ENCODE data around the gene AEBP1.

The AEBP1 gene

DNA sequence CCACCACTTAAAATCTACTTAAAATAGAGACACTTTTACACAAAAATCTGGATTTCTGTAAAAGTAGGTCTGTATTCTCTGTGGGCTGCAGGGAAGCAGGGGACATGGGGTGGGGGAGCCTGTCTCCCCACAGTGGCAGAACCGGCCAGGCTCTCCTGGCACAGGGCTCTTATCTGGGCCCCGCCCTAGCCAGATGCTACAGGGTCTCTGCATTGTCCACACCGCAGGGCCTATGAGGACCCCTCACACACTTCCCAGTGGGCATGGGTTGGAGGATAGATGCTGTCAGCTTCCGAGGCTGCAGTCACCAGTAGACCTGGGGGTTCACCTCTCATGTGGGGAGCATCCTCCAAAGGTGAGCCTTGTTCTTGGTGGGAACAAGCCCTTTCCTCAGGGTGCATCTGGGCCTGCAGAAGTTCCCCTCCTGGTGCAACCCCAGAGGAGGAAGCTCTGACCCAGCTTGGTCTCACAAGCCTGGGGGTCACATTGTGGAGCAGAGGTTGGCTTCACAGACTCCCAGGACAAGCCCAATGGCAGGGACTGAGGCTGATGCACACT is 52.4 kb downstream of the AEBP1 start:
- no peak overlapping the region for H3K27ac ChIP-seq (ENCODE audit: low read depth, low read length)
- H3K4me3 ChIP-seq (ENCODE audit: low read length), result no peak overlapping the region
- no peak overlapping the region for H3K9ac ChIP-seq (ENCODE audit: low read depth, low read length)
- no peaks in the 10 kb centered on the region for H3K27me3 ChIP-seq (ENCODE audit: insufficient read depth, low read length)
- no peaks in the 10 kb centered on the region for H3K4me1 ChIP-seq (ENCODE audit: insufficient read depth, low read length)
- H3K9me3 ChIP-seq (ENCODE audit: insufficient read depth, low read depth, low read length), result no peaks in the 10 kb centered on the region
- 93% methylated on average over 4 of the region's 4 CpGs for WGBS
- no peaks in the 10 kb centered on the region for H3K36me3 ChIP-seq (ENCODE audit: insufficient read depth, low read length)

DNA sequence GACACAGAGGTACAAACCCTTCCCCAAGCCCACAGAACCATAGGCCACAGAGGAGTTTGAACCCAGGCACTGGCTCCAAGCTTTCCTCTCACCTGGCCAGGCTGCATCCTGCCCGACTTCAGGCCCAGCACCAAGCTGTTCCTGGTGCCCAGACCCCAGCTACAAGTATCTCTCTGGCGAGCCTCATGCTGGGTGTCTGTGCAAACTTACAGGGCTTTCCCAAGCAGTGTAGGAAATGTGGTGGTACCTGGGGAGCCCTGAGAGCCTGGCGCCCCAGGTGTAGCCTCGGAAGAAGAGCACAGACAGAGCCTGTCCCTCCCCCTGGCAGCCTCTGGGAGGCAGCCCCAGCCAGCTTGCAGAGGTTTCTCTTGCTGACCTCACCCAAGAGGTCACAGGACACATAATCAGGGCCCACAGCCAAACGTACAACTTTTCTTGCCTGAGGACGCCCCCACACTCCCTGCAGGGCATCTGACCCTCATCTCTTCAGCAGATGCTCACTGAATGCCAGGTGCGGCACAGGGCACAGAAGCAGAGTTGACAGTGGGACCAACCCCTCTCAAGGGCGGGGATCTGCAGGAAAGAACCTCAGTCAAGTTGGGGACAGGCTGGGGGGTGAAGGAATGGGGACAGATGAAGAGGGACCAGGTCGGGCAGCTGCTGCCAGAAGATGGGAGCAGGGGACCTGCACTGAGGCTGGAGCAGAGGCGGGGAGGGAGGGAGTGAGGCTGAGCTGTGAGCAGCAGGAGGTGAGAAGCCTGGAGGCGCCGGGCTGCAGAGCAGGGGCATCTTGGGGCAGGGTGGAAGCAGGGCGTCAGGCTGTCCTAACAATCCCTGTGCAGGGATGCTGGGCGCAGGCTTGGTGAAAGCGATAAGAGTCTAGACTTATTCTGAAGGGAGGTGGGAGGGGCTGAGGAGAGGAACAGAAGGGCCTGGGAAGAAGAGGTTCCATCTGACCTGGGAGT is 53.3 kb downstream of the AEBP1 start:
- H3K9ac ChIP-seq (ENCODE audit: low read depth, low read length), result no peak overlapping the region
- no peaks in the 10 kb centered on the region for H3K4me1 ChIP-seq (ENCODE audit: insufficient read depth, low read length)
- H3K4me3 ChIP-seq (ENCODE audit: low read length), result no peak overlapping the region
- WGBS, result 80% methylated on average over 15 of the region's 15 CpGs
- H3K27me3 ChIP-seq (ENCODE audit: insufficient read depth, low read length), result no peaks in the 10 kb centered on the region
- H3K9me3 ChIP-seq (ENCODE audit: insufficient read depth, low read depth, low read length), result no peaks in the 10 kb centered on the region
- no peaks in the 10 kb centered on the region for H3K36me3 ChIP-seq (ENCODE audit: insufficient read depth, low read length)
- H3K27ac ChIP-seq (ENCODE audit: low read depth, low read length), result no peak overlapping the region

DNA sequence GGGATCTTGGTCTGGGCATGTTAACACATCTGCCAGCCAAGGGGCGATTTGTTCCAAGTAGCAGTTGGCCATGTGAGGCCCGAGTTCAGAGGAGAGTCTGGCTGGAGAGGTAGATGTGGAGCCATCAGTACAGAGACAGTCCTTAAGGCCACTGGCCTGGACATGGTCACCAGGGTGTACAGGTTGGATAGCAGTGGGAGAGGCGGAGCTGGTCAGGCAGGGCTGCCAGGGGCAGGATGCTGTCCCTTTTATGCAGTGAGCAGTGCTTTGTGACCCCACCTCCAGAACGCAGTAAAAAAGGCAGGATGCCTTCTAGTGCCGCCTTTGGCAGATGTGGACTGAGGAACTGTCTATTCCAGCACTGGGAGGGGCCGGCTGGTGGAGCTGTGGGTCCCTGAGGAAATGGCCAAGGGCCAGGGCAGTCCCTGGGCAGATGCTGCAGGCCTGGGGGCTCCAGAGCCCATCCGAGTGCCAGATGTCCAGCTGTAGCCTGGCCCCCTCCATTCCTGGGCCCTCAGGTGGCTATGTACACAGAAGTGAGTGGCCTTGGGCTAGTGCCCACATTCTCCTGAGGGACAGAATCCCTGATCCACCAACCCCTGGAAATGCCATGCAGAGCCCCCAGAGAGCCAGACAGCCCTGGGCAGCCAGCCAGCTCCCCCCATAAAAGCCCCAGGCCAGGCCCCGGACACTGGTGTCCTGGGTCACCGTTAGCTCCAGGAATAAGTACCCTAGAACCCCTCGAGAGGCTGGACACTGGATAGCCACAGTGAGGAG is 54.1 kb downstream of the AEBP1 start:
- Histone ChIP-seq H3K9ac (ENCODE audit: low read depth, low read length) (no peak overlapping the region), H3K4me1 (ENCODE audit: insufficient read depth, low read length) (peaks cover 1% of the 10 kb centered on the region; the same call in 1 of the 2 replicates), H3K27ac (ENCODE audit: low read depth, low read length) (no peak overlapping the region), H3K4me3 (ENCODE audit: low read length) (no peak overlapping the region), H3K36me3 (ENCODE audit: insufficient read depth, low read length) (no peaks in the 10 kb centered on the region), H3K9me3 (ENCODE audit: insufficient read depth, low read depth, low read length) (no peaks in the 10 kb centered on the region), H3K27me3 (ENCODE audit: insufficient read depth, low read length) (no peaks in the 10 kb centered on the region)
- 89% methylated on average over 10 of the region's 10 CpGs for WGBS

DNA sequence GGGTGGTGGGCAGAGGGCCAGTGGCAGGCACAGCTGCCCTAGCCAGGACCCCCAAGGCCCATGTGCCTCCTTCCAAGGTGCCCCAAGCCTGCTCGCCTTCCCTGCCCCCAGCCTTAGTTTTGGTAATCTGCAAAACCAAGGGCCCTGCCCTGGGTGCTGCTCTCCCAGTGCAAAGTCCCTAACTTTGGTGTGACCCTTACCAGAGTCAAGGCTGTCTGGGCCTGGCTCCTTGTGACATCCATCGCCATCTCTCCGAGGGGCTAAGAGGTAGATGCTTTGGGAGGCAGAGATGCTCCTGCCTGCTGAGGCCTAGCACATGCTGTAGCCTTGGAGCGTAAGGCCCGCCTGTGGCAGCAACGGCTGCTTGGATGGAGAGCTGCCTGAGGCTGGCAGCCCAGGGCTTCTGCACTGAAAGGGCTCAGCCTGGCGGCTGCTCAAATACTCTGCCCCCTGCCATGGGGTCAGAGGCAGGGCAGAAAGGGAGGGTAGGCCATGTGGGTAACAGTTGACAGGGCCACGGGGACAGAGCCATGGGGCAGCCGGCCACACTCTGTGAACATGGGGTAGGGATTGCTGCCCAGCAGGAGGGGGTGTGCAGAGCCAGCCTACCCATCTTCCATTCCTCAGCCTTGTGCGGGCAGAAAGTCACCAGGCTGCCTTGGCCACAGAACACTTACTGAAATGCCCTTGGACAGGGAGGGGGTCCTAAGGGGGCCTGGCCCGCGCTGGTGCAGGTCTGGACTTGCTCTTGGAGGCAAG is 54.9 kb downstream of the AEBP1 start:
- no peak overlapping the region for H3K9ac ChIP-seq (ENCODE audit: low read depth, low read length)
- H3K36me3 ChIP-seq (ENCODE audit: insufficient read depth, low read length), result no peaks in the 10 kb centered on the region
- H3K4me1 ChIP-seq (ENCODE audit: insufficient read depth, low read length), result peaks cover 7% of the 10 kb centered on the region; the same call in 1 of the 2 replicates
- no peaks in the 10 kb centered on the region for H3K9me3 ChIP-seq (ENCODE audit: insufficient read depth, low read depth, low read length)
- 91% methylated on average over 12 of the region's 12 CpGs for WGBS
- H3K4me3 ChIP-seq (ENCODE audit: low read length), result no peak overlapping the region
- H3K27ac ChIP-seq (ENCODE audit: low read depth, low read length), result no peak overlapping the region
- no peaks in the 10 kb centered on the region for H3K27me3 ChIP-seq (ENCODE audit: insufficient read depth, low read length)

DNA sequence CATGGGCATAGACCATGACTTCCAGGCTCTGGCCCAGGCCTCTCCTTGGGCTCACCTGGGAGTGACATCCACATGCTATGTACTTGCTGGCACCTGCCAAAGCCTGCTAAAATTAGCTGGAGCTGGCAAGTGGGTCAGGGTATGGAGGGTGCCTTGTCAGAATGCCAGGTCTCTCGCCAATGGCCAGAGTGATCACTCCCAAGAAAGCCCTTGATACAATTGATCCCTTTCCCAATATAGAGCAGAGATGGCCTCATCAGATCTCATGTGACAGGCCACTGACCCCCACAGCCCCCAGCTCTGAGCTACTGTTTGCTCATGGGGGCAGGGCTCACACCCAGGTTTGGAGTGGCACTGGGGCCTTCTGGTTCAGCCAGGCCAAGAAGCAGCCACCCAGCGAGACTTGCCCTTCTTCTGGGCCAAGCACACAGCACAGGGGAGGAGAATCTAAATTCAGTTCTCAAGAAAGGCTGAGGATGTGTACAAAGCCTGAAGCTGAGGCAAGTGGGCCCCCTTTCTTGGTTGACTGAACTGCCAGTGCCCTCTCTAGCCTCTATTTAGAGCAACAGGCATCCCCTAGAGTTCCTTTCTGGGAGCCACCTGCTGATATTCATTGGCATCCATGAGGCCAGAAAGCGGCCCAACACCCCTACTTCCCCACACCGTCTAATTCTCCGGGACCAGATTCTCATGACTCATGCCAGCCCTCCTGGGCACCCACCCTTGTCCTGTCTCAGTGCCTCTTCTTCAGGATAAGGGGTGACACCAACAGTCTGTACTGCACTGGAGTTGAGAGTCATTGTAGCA is 55.9 kb downstream of the AEBP1 start:
- 95% methylated on average over 5 of the region's 5 CpGs for WGBS
- no peaks in the 10 kb centered on the region for H3K27me3 ChIP-seq (ENCODE audit: insufficient read depth, low read length)
- no peak overlapping the region for H3K9ac ChIP-seq (ENCODE audit: low read depth, low read length)
- peaks cover 9% of the 10 kb centered on the region; the same call in 1 of the 2 replicates for H3K4me1 ChIP-seq (ENCODE audit: insufficient read depth, low read length)
- no peak overlapping the region for H3K27ac ChIP-seq (ENCODE audit: low read depth, low read length)
- no peaks in the 10 kb centered on the region for H3K9me3 ChIP-seq (ENCODE audit: insufficient read depth, low read depth, low read length)
- no peaks in the 10 kb centered on the region for H3K36me3 ChIP-seq (ENCODE audit: insufficient read depth, low read length)
- H3K4me3 ChIP-seq (ENCODE audit: low read length), result no peak overlapping the region

DNA sequence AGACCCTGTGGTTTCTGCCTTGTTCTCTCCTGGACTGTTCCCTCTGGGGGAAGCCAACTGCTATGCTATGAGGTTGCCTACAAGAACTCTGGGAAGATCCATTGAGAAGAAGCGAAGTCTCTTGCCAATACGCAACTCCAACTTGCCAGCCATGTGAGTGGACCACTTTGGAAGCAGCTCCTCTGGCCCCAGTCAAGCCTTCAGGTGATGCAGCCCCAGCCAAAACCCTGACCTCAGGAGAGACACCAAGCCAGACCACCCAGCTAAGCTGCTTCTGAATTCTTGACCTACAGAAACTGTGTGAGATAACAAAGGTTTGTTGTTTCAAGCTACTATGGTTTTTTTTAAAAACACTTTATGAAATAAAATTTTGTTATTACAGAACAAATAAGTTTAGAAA is 57.2 kb downstream of the AEBP1 start:
- Histone ChIP-seq H3K27me3 (ENCODE audit: insufficient read depth, low read length) (no peaks in the 10 kb centered on the region), H3K36me3 (ENCODE audit: insufficient read depth, low read length) (no peaks in the 10 kb centered on the region), H3K27ac (ENCODE audit: low read depth, low read length) (no peak overlapping the region), H3K9ac (ENCODE audit: low read depth, low read length) (no peak overlapping the region), H3K9me3 (ENCODE audit: insufficient read depth, low read depth, low read length) (peaks cover 2% of the 10 kb centered on the region; the same call in 1 of the 2 replicates), H3K4me3 (ENCODE audit: low read length) (no peak overlapping the region), H3K4me1 (ENCODE audit: insufficient read depth, low read length) (peaks cover 9% of the 10 kb centered on the region; the same call in 1 of the 2 replicates)
- WGBS, result 93% methylated on average over 2 of the region's 2 CpGs

DNA sequence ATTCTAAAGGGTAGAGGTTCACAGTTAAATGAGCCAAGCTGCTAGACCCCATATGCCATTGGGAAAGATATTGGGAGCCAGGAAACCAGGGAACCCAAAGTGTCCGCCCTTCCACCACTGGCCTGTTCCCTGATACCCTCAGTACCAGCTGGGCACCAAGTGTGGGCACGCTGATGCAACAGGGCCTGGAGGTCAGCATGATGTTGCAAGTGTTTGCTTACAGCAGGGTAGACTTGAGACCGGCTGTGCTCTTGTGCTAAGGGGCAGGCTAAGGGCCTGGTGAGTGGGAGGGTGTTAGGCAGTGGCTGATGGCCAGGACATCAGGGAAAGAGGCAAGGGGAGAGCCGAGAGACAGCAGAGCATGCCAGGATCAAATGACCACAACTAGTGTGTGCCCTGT is 58.0 kb downstream of the AEBP1 start:
- Histone ChIP-seq H3K27me3 (ENCODE audit: insufficient read depth, low read length) (no peaks in the 10 kb centered on the region), H3K4me3 (ENCODE audit: low read length) (no peak overlapping the region), H3K9ac (ENCODE audit: low read depth, low read length) (no peak overlapping the region), H3K36me3 (ENCODE audit: insufficient read depth, low read length) (no peaks in the 10 kb centered on the region), H3K9me3 (ENCODE audit: insufficient read depth, low read depth, low read length) (peaks cover 2% of the 10 kb centered on the region; the same call in 1 of the 2 replicates), H3K27ac (ENCODE audit: low read depth, low read length) (no peak overlapping the region), H3K4me1 (ENCODE audit: insufficient read depth, low read length) (peaks cover 9% of the 10 kb centered on the region; the same call in 1 of the 2 replicates)
- WGBS, result 87% methylated on average over 4 of the region's 4 CpGs

DNA sequence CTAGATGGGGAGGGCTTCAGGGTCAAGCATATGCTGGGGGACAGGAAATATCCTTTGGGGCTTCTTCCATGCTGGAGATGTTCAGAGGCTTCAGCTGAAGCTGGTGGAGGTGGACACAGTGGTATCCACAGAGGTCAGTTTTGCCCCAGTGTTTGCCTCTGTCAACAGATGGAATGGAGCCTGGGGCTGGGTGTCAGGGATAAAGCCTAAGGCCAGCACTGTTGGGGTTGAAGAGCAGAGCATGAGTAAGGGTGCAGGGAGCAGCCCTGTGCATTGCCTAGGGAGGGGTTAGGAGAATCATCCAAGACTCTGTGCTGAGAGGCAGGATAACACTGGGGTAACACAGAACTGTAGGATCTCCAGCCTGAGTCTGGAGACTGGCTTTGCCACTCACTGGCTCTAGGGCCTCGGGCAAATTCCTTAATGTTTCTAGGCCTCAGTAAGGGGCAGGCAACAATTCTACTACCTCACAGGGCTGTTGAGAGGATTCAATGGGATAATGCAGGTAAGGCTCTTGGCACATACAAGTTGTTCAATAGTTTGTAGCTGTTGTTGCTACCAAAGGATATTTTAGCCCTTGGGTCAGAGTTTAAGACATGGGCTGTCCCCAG is 58.7 kb downstream of the AEBP1 start:
- WGBS, result 84% methylated on average over 1 of the region's 1 CpG
- Histone ChIP-seq H3K9ac (ENCODE audit: low read depth, low read length) (no peak overlapping the region), H3K36me3 (ENCODE audit: insufficient read depth, low read length) (no peaks in the 10 kb centered on the region), H3K4me3 (ENCODE audit: low read length) (no peak overlapping the region), H3K27ac (ENCODE audit: low read depth, low read length) (no peak overlapping the region), H3K4me1 (ENCODE audit: insufficient read depth, low read length) (peaks cover 9% of the 10 kb centered on the region; the same call in 1 of the 2 replicates), H3K27me3 (ENCODE audit: insufficient read depth, low read length) (no peaks in the 10 kb centered on the region), H3K9me3 (ENCODE audit: insufficient read depth, low read depth, low read length) (peaks cover 2% of the 10 kb centered on the region; the same call in 1 of the 2 replicates)

DNA sequence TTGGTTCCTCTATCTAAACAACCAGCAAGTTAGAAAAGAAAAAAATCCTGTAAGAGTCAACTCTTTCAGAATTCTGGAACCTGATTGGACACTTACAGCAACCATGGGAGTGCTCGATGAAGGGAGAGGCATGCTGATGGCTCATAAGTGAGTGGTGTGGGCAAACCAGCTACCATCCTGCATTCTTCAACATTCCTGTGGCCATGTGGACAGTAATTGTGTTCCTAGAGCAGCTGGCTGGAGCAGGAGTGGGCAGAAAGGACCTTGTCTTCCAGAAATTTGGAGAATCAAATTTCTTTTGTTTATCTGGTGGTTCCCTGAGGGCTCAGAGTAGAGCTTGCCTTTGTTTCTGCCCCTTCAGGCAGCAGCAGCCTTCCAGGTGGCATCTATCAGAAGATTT is 59.4 kb downstream of the AEBP1 start:
- Histone ChIP-seq H3K27me3 (ENCODE audit: insufficient read depth, low read length) (no peaks in the 10 kb centered on the region), H3K4me3 (ENCODE audit: low read length) (no peak overlapping the region), H3K9me3 (ENCODE audit: insufficient read depth, low read depth, low read length) (peaks cover 2% of the 10 kb centered on the region; the same call in 1 of the 2 replicates), H3K4me1 (ENCODE audit: insufficient read depth, low read length) (peaks cover 9% of the 10 kb centered on the region; the same call in 1 of the 2 replicates), H3K27ac (ENCODE audit: low read depth, low read length) (no peak overlapping the region), H3K36me3 (ENCODE audit: insufficient read depth, low read length) (no peaks in the 10 kb centered on the region), H3K9ac (ENCODE audit: low read depth, low read length) (no peak overlapping the region)
- 75% methylated on average over 1 of the region's 1 CpG for WGBS
